Mucosa of descending colon (tissue), 3 donors: Measurements from ENCODE around the gene POLR2I. TPM values are rescaled to one million over a fixed set of nuclear protein-coding genes. Genes with fewer than 3 reads are reported as not detected.
"Not testable (repeated sequence)": the region's sequence is repeated elsewhere in the genome, so short reads cannot be mapped to it uniquely, and the experiment has no call there.

Experiments used
- ATAC-seq: fragments of 200-7000 bp; cut with Tn5 transposase; one replicate; pipeline ENCODE4 v1.9.1; 2020; ENCODE audit warnings: mild to moderate bottlenecking, moderate library complexity
- DNase-seq, 3 donors: peaks; one replicate each; pipeline ENCODE4 v3.0.0-alpha.2; 2020
- H3K36me3 ChIP-seq: fragments of 200-600 bp; one replicate; pipeline ENCODE4 v1.8.0; 2021; ENCODE audit warnings: low read depth, mild to moderate bottlenecking
- H3K4me1 ChIP-seq: fragments of 200-600 bp; one replicate; pipeline ENCODE4 v1.8.0; 2021; ENCODE audit warnings: low read depth, mild to moderate bottlenecking
- H3K4me3 ChIP-seq: fragments of 200-600 bp; one replicate; pipeline ENCODE4 v1.8.0; 2021; ENCODE audit warnings: mild to moderate bottlenecking
- H3K9me3 ChIP-seq: fragments of 200-600 bp; one replicate; pipeline ENCODE4 v1.8.0; 2021; ENCODE audit warnings: mild to moderate bottlenecking
- CTCF ChIP-seq: fragments of 200-600 bp; IDR thresholded peaks from one replicate; pipeline ENCODE4 v1.8.0; 2022; ENCODE audit warnings: antibody characterized with exemption, mild to moderate bottlenecking
- intact Hi-C, 2 donors: fragments of 100-400 bp; cut with DNase I in 1 of 2; cut with micrococcal nuclease in 1 of 2; formaldehyde crosslinking; loops; one replicate each; pipeline versions ENCODE4 v1.11.0 to v1.11.1; 2022; cut with DNase I, micrococcal nuclease
- total RNA-seq, 3 donors: library from RNA; stranded (reverse); fragmentation: NEBNext Ultra II Directional in 2 of 3; extraction: Animal tissue kit (Norgen Biotek cat#: 25700) in 2 of 3; gene quantifications; one replicate each; pipeline versions ENCODE4 v1.2.1 to v1.2.4, GENCODE V29; 2021 to 2023
- donor health status: DM: no; HTN: no; CAD: no; lungs with moderate emphysema.
- donor health status: DM: no; HTN: no; CAD: no.
- donor health status: DM: no; HTN: yes; CAD: no.

Gene POLR2I
- total RNA-seq, 3 donors from 2014 or later, result 42.7 to 66.4 (median 47.4) TPM

GRCh38 chr19:36073121-36073876 lies 41.4 kb downstream of the POLR2I start:
- no peak for DNase-seq
- no peaks in the 10 kb centered on the region for H3K36me3 ChIP-seq
- TF ChIP-seq CTCF, result no peak
- H3K4me1 ChIP-seq, result no peaks in the 10 kb centered on the region
- intact Hi-C loops, result no loop called here
- no peaks in the 10 kb centered on the region for H3K9me3 ChIP-seq
- peak; percentile 37 for ATAC-seq
- H3K4me3 ChIP-seq, result no peak overlapping the region

- intact Hi-C loops, result no loop called here
- no peak for DNase-seq
- Histone ChIP-seq H3K36me3 (no peaks in the 10 kb centered on the region), H3K4me1 (no peaks in the 10 kb centered on the region), H3K4me3 (no peak overlapping the region), H3K9me3 (no peaks in the 10 kb centered on the region)
- ATAC-seq, result no peak
- no peak for TF ChIP-seq CTCF
These were observed 42.6 kb downstream of the POLR2I start for GRCh38 chr19:36072081-36072480.

DNA sequence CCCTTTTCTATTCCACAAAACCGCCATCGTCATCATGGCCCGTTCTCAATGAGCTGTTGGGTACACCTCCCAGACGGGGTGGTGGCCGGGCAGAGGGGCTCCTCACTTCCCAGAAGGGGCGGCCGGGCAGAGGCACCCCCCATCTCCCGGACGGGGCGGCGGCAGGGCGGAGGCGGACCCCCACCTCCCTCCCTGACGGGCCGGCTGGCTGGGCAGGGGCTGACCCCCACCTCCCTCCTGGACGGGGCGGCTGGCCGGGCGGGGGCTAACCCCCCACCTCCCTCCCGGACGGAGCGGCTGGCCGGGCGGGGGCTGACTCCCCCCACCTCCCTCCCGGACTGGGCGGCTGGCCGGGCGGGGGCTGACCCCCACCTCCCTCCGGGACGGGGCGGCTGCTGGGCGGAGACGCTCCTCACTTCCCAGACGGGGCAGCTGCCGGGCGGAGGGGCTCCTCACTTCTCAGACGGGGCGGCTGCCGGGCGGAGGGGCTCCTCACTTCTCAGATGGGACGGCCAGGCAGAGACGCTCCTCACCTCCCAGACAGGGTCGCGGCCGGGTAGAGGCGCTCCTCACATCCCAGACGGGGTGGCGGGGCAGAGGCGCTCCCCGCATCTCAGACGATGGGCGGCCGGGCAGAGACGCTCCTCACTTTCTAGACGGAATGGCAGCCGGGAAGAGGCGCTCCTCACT lies 45.7 kb downstream of the POLR2I start:
- intact Hi-C loops, H3K9me3 ChIP-seq, H3K4me1 ChIP-seq, H3K4me3 ChIP-seq, H3K36me3 ChIP-seq, DNase-seq, ATAC-seq: not testable (repeated sequence)

DNA sequence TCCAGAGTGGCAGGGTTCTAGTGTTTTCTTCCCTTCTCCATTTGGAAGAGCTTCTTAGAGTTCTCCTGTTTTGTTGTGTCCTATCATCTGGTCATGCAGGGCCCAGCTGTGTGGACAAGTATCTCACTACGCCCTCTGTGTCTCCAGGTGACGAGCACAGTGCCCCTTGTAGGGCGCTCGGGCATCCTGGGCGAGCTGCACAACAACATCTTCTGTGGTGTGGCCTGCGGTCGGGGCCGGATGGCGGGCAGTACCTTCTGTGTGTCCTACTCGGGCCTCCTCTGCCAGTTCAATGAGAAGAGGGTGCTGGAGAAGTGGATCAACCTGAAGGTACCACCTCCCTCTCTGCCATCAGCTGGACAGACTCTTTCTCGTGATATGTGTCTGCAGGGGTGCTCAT lies 47.0 kb downstream of the POLR2I start:
- TF ChIP-seq CTCF, result no peak
- Histone ChIP-seq H3K4me1 (no peaks in the 10 kb centered on the region), H3K9me3 (no peaks in the 10 kb centered on the region), H3K4me3 (no peak overlapping the region), H3K36me3 (no peaks in the 10 kb centered on the region)
- intact Hi-C loops, result no loop called here
- ATAC-seq, result no peak
- DNase-seq, result no peak

- ATAC-seq, result no peak
- intact Hi-C loops, result no loop called here
- Histone ChIP-seq H3K36me3 (no peaks in the 10 kb centered on the region), H3K4me1 (no peaks in the 10 kb centered on the region), H3K4me3 (no peak overlapping the region), H3K9me3 (no peaks in the 10 kb centered on the region)
- TF ChIP-seq CTCF, result no peak
- no peak for DNase-seq
These were observed 49.8 kb downstream of the POLR2I start for GRCh38 chr19:36064826-36065225.

Other genes with a start within 250 kb of the POLR2I start
- 10 to 100 TPM in 1 of 3 donors, 1 to 10 TPM in 2; 1.6 to 13.2 (median 1.9) TPM for gene APLP1, start 246.3 kb downstream of the POLR2I start, total RNA-seq
- gene NFKBID, start 214.3 kb downstream of the POLR2I start, total RNA-seq, result 10 to 100 TPM in 2 of 3 donors, 1 to 10 TPM in 1; 8.7 to 16.6 (median 12.3) TPM
- gene HCST, start 212.3 kb downstream of the POLR2I start, total RNA-seq, result 1 to 10 TPM; 4.6 to 8.2 (median 7.9) TPM
- gene TYROBP, start 206.6 kb downstream of the POLR2I start, total RNA-seq, result 10 to 100 TPM; 15.7 to 50.2 (median 45.0) TPM
- gene LRFN3, start 178.5 kb downstream of the POLR2I start, total RNA-seq, result 10 to 100 TPM; 10.5 to 14.0 (median 10.5) TPM
- gene SDHAF1, start 119.7 kb downstream of the POLR2I start, total RNA-seq, result 10 to 100 TPM; 18.1 to 22.0 (median 19.1) TPM
- 1 to 10 TPM; 3.5 to 7.9 (median 6.9) TPM for gene SYNE4, start 106.1 kb downstream of the POLR2I start, total RNA-seq
- gene ALKBH6, start 100.7 kb downstream of the POLR2I start, total RNA-seq, result 10 to 100 TPM; 20.2 to 24.1 (median 22.0) TPM
- gene CLIP3, start 82.0 kb downstream of the POLR2I start, total RNA-seq, result 10 to 100 TPM in 1 of 3 donors, 1 to 10 TPM in 2; 4.6 to 68.9 (median 8.1) TPM
- gene THAP8, start 60.6 kb downstream of the POLR2I start, total RNA-seq, result 10 to 100 TPM in 1 of 3 donors, 1 to 10 TPM in 2; 3.7 to 10.1 (median 4.4) TPM
- 1 to 10 TPM; 1.6 to 4.1 (median 1.9) TPM for gene WDR62, start 60.0 kb downstream of the POLR2I start, total RNA-seq
- not detected for gene OVOL3, start 3.7 kb downstream of the POLR2I start, total RNA-seq
- gene TBCB, start 593 bp upstream of the POLR2I start, total RNA-seq, result 100 to 1,000 TPM in 1 of 3 donors, 10 to 100 TPM in 2; 81.9 to 106 (median 90.8) TPM
- gene CAPNS1, start 25.2 kb upstream of the POLR2I start, total RNA-seq, result 100 to 1,000 TPM; 501 to 878 (median 756) TPM
- gene COX7A1, start 37.6 kb upstream of the POLR2I start, total RNA-seq, result 100 to 1,000 TPM in 1 of 3 donors, 10 to 100 TPM in 1, 1 to 10 TPM in 1; 6.0 to 115 (median 11.3) TPM
- gene ZNF565, start 99.8 kb upstream of the POLR2I start, total RNA-seq, result 1 to 10 TPM; 2.9 to 7.8 (median 3.1) TPM
- 10 to 100 TPM; 32.8 to 45.9 (median 40.7) TPM for gene ZNF146, start 100.2 kb upstream of the POLR2I start, total RNA-seq